Prostate gland (tissue), 2 donors: ENCODE results near the gene HSPH1.

Source experiments
- CTCF ChIP-seq, 4 experiments: fragments of 200-600 bp in 2 of 4; fragments of 450-650 bp in 2 of 4; sonication (generic) in 2 of 4; IDR thresholded peaks; 1 replicate in 3 of 4; 2 replicates in 1 of 4; pipeline ENCODE4 v1.5.1; 2016 to 2019; ENCODE audit warnings: antibody characterized with exemption in 4 of 4, mild to moderate bottlenecking in 2 of 4, moderate library complexity in 2 of 4
- POLR2A ChIP-seq: fragments of 450-650 bp; IDR thresholded peaks from one replicate; pipeline ENCODE4 v1.6.1; 2016; ENCODE audit warnings: antibody characterized with exemption, mild to moderate bottlenecking

- no peak for TF ChIP-seq CTCF (IDR thresholded peaks at IDR 0.05)
- no peak for TF ChIP-seq POLR2A
Observed at GRCh38 chr13:31195616-31196015, 33.9 kb upstream of the HSPH1 start.
